ENCODE data around the gene PEMT.

DNA sequence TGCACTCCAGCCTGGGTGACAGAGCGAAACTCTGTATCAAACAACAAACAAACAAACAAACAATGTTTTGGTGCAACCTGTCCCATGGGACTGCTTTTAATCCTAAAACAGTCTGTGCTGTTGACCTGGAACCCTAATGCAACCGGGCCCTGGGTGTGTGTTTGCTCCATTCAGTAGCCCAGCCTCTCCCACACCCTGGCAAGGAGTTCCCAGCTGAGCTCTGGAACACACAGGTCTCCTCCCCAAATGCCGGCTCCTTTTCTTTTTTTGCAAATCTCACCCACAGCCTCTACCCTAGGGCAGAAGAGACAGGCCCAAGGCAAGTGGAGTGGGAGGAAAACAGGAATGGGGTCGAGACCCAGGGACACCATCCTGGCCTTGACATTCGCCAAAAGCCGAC, 65.6 kb downstream of the PEMT start:
- TF ChIP-seq, protein P1, sequence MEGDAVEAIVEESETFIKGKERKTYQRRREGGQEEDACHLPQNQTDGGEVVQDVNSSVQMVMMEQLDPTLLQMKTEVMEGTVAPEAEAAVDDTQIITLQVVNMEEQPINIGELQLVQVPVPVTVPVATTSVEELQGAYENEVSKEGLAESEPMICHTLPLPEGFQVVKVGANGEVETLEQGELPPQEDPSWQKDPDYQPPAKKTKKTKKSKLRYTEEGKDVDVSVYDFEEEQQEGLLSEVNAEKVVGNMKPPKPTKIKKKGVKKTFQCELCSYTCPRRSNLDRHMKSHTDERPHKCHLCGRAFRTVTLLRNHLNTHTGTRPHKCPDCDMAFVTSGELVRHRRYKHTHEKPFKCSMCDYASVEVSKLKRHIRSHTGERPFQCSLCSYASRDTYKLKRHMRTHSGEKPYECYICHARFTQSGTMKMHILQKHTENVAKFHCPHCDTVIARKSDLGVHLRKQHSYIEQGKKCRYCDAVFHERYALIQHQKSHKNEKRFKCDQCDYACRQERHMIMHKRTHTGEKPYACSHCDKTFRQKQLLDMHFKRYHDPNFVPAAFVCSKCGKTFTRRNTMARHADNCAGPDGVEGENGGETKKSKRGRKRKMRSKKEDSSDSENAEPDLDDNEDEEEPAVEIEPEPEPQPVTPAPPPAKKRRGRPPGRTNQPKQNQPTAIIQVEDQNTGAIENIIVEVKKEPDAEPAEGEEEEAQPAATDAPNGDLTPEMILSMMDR (IDR thresholded peaks at IDR 0.05) = no peak
- TF ChIP-seq, protein P2, sequence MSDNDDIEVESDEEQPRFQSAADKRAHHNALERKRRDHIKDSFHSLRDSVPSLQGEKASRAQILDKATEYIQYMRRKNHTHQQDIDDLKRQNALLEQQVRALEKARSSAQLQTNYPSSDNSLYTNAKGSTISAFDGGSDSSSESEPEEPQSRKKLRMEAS (CRISPR knock-in tag; IDR thresholded peaks at IDR 0.05) = no peak
- TF ChIP-seq IRF2 (CRISPR knock-in tag; IDR thresholded peaks at IDR 0.05; ENCODE audit: borderline replicate concordance, low read depth) = no peak
- TF ChIP-seq, protein P3, sequence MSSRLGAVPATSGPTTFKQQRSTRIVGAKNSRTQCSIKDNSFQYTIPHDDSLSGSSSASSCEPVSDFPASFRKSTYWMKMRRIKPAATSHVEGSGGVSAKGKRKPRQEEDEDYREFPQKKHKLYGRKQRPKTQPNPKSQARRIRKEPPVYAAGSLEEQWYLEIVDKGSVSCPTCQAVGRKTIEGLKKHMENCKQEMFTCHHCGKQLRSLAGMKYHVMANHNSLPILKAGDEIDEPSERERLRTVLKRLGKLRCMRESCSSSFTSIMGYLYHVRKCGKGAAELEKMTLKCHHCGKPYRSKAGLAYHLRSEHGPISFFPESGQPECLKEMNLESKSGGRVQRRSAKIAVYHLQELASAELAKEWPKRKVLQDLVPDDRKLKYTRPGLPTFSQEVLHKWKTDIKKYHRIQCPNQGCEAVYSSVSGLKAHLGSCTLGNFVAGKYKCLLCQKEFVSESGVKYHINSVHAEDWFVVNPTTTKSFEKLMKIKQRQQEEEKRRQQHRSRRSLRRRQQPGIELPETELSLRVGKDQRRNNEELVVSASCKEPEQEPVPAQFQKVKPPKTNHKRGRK (CRISPR knock-in tag; IDR thresholded peaks at IDR 0.05; ENCODE audit: borderline replicate concordance) = no peak

Measured in WTC11 (cell line).